NCI-H2107 treated with DMSO at 0.1 percent for 48 hours (cell line): ENCODE measurements around the gene TESMIN.

Experiments
- DNase-seq: peaks from one replicate; lab custom pipeline; 2025; ENCODE audit not compliant: unreplicated experiment; lab: John Stamatoyannopoulos, UW

The TESMIN gene

GRCh38 chr11:68762481-68762880 is 11.2 kb upstream of the TESMIN start:
- no peak for DNase-seq

GRCh38 chr11:68761801-68762200 is 10.5 kb upstream of the TESMIN start:
- DNase-seq: no peak

GRCh38 chr11:68759991-68760390 is 8.7 kb upstream of the TESMIN start:
- DNase-seq: no peak

GRCh38 chr11:68757711-68758110 is 6.4 kb upstream of the TESMIN start:
- no peak for DNase-seq

GRCh38 chr11:68756171-68756766 is 4.9 kb upstream of the TESMIN start:
- no peak for DNase-seq

GRCh38 chr11:68753300-68753699 is 2.0 kb upstream of the TESMIN start:
- peak; percentile 14 for DNase-seq

GRCh38 chr11:68751004-68751325 is 355 bp downstream of the TESMIN start:
- DNase-seq: no peak

GRCh38 chr11:68750195-68751003 is 921 bp downstream of the TESMIN start:
- DNase-seq: no peak

- no peak for DNase-seq
Observed at GRCh38 chr11:68749229-68750123, 1.8 kb downstream of the TESMIN start.

GRCh38 chr11:68748061-68748460 is 3.3 kb downstream of the TESMIN start:
- no peak for DNase-seq

- no peak for DNase-seq
Observed at GRCh38 chr11:68743539-68743938, 7.8 kb downstream of the TESMIN start.

- no peak for DNase-seq
Observed at GRCh38 chr11:68741463-68741862, 9.9 kb downstream of the TESMIN start.

GRCh38 chr11:68735646-68736045 is 15.7 kb downstream of the TESMIN start:
- DNase-seq: no peak

- no peak for DNase-seq
Observed at GRCh38 chr11:68735125-68735524, 16.2 kb downstream of the TESMIN start.

GRCh38 chr11:68734111-68734510 is 17.2 kb downstream of the TESMIN start:
- DNase-seq: no peak

- no peak for DNase-seq
Observed at GRCh38 chr11:68727783-68728182, 23.5 kb downstream of the TESMIN start.

- DNase-seq: no peak
Observed at GRCh38 chr11:68724293-68724692, 27.0 kb downstream of the TESMIN start.

- no peak for DNase-seq
Observed at GRCh38 chr11:68722143-68722542, 29.2 kb downstream of the TESMIN start.

- DNase-seq: no peak
Observed at GRCh38 chr11:68721075-68721474, 30.2 kb downstream of the TESMIN start.

GRCh38 chr11:68715456-68716122 is 35.7 kb downstream of the TESMIN start:
- no peak for DNase-seq
